ENCODE results near the gene CTR9.

CTR9 gene

DNA sequence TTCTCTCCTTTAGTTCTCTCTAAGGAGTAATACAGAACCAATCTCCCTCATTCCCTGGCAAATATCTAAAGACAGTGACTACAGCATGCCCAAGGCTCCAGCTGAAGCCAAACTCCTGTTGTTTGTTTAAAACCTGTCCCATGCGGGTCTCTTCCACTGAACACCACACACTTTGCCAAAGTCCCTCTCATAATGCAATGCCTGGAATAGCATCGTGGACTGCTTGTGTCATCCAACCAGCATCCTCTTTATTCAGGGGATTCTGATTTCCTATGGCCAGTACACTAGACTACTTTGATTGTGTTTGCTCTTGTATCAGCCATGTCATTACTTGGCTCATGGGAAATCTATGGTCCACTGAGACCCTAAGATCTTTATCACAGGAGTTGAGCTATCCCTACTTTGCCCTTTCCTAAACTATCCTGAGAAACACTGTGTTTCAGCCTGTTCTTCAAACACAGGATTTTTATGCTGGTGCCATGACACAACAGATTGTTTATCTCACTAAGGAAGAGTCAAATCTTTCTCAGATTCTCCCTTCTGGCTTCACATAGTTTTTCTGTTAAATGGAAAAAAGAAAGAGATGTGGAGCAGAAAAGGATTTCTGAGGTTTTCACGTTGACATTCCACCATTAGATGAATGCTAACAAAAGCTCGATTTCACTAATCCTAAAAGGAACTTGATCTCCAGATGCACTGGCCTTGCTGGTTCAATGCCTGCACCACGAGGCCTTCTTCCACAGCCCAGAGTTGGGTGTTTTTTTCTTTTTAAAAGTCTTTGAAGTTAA is 41.6 kb upstream of the CTR9 start:
- H3K4me1 ChIP-seq (ENCODE audit: control insufficient read depth, low read length): no peaks in the 10 kb centered on the region
- H3K79me2 ChIP-seq (ENCODE audit: control insufficient read depth, low read length): no peaks in the 10 kb centered on the region
- no peaks in the 10 kb centered on the region for H3K36me3 ChIP-seq (ENCODE audit: control insufficient read depth, low read length)
- H3F3A ChIP-seq (ENCODE audit: control insufficient read depth, insufficient read depth): no peaks in the 10 kb centered on the region
- H3K4me3 ChIP-seq (ENCODE audit: low read length): no peak overlapping the region
- peaks cover 3% of the 10 kb centered on the region; the same call in 1 of the 2 replicates for H3K27me3 ChIP-seq (ENCODE audit: control insufficient read depth, low read length)
- no peak for TF ChIP-seq EZH2phosphoT487 (IDR thresholded peaks at IDR 0.05; ENCODE audit: borderline replicate concordance, low read length)
- TF ChIP-seq, protein P1, sequence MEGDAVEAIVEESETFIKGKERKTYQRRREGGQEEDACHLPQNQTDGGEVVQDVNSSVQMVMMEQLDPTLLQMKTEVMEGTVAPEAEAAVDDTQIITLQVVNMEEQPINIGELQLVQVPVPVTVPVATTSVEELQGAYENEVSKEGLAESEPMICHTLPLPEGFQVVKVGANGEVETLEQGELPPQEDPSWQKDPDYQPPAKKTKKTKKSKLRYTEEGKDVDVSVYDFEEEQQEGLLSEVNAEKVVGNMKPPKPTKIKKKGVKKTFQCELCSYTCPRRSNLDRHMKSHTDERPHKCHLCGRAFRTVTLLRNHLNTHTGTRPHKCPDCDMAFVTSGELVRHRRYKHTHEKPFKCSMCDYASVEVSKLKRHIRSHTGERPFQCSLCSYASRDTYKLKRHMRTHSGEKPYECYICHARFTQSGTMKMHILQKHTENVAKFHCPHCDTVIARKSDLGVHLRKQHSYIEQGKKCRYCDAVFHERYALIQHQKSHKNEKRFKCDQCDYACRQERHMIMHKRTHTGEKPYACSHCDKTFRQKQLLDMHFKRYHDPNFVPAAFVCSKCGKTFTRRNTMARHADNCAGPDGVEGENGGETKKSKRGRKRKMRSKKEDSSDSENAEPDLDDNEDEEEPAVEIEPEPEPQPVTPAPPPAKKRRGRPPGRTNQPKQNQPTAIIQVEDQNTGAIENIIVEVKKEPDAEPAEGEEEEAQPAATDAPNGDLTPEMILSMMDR (IDR thresholded peaks at IDR 0.05; ENCODE audit: low read depth, low read length, poor library complexity, severe bottlenecking): no peak
- H3K9me2 ChIP-seq (replicated peaks; ENCODE audit: control insufficient read depth, low read length): no peaks in the 10 kb centered on the region
- H3K4me2 ChIP-seq (ENCODE audit: low read length): no peak overlapping the region
- no peaks in the 10 kb centered on the region for H4K20me1 ChIP-seq (ENCODE audit: control insufficient read depth, insufficient read depth, low read depth, low read length)
- no peak overlapping the region for H3K27ac ChIP-seq (ENCODE audit: low read depth, low read length)
- no peaks in the 10 kb centered on the region for H3K9me3 ChIP-seq (ENCODE audit: control insufficient read depth, insufficient read depth, low read length)

DNA sequence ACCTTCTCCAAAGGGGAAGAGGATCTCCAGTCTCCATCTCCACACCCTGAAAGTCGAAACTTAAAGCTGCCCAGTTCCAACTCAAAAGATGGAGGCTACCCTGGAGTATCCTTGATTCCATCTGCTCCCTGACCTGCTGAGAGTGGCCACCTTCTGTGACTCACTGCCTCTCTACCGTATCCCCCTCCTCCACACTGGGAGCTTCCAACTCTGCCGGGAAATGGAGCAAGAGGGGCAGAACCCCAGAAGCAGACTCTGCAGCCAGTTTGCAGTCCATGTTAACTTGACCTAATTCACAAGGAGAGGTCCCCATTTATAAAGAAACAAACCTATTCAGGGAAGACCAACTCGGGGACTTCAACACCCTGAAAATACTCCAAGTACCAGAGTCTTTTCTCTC is 35.5 kb upstream of the CTR9 start:
- Histone ChIP-seq H3K27me3 (ENCODE audit: control insufficient read depth, low read length) (peaks cover 5% of the 10 kb centered on the region), H3K4me1 (ENCODE audit: control insufficient read depth, low read length) (no peaks in the 10 kb centered on the region), H3K9me3 (ENCODE audit: control insufficient read depth, insufficient read depth, low read length) (no peaks in the 10 kb centered on the region), H3K4me3 (ENCODE audit: low read length) (no peak overlapping the region), H3K36me3 (ENCODE audit: control insufficient read depth, low read length) (no peaks in the 10 kb centered on the region), H3K79me2 (ENCODE audit: control insufficient read depth, low read length) (no peaks in the 10 kb centered on the region), H3K27ac (ENCODE audit: low read depth, low read length) (no peak overlapping the region), H3K9me2 (replicated peaks; ENCODE audit: control insufficient read depth, low read length) (no peaks in the 10 kb centered on the region), H4K20me1 (ENCODE audit: control insufficient read depth, insufficient read depth, low read depth, low read length) (no peaks in the 10 kb centered on the region), H3F3A (ENCODE audit: control insufficient read depth, insufficient read depth) (no peaks in the 10 kb centered on the region), H3K4me2 (ENCODE audit: low read length) (no peak overlapping the region)
- TF ChIP-seq, protein P1 (IDR thresholded peaks at IDR 0.05; ENCODE audit: low read depth, low read length, poor library complexity, severe bottlenecking): no peak
- TF ChIP-seq EZH2phosphoT487 (IDR thresholded peaks at IDR 0.05; ENCODE audit: borderline replicate concordance, low read length): no peak

DNA sequence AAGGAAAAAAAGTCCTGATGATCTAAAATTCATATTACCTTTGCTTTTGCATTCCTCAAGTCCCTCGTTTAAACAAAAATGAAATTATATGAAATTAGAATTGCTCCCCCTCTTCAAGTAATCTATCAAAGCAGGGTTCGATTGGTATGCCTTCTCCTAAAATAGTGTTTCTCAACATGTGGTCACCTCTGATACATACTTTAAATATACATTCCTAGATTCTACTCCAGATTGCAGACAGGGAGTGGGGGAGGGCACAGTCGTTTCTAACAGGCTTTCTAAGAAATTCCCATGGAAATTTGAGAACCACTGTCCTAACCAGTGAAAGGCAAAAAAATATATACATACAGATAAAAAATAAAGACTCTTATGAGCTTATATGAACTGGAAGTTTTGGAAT is 34.9 kb upstream of the CTR9 start:
- Histone ChIP-seq H3K4me2 (ENCODE audit: low read length) (no peak overlapping the region), H4K20me1 (ENCODE audit: control insufficient read depth, insufficient read depth, low read depth, low read length) (no peaks in the 10 kb centered on the region), H3K36me3 (ENCODE audit: control insufficient read depth, low read length) (no peaks in the 10 kb centered on the region), H3K4me1 (ENCODE audit: control insufficient read depth, low read length) (no peaks in the 10 kb centered on the region), H3K4me3 (ENCODE audit: low read length) (no peak overlapping the region), H3K9me2 (replicated peaks; ENCODE audit: control insufficient read depth, low read length) (no peaks in the 10 kb centered on the region), H3K27ac (ENCODE audit: low read depth, low read length) (no peak overlapping the region), H3K27me3 (ENCODE audit: control insufficient read depth, low read length) (peaks cover 5% of the 10 kb centered on the region), H3K9me3 (ENCODE audit: control insufficient read depth, insufficient read depth, low read length) (no peaks in the 10 kb centered on the region), H3F3A (ENCODE audit: control insufficient read depth, insufficient read depth) (no peaks in the 10 kb centered on the region), H3K79me2 (ENCODE audit: control insufficient read depth, low read length) (no peaks in the 10 kb centered on the region)
- no peak for TF ChIP-seq EZH2phosphoT487 (IDR thresholded peaks at IDR 0.05; ENCODE audit: borderline replicate concordance, low read length)
- TF ChIP-seq, protein P1 (IDR thresholded peaks at IDR 0.05; ENCODE audit: low read depth, low read length, poor library complexity, severe bottlenecking): no peak

All from DOHH2 (cell line).